A673 (cell line): ENCODE results near the gene NOP16. TPM values are rescaled to one million over a fixed set of nuclear protein-coding genes. Genes with fewer than 3 reads are reported as not detected.

Experiments
- BruUV-seq: library from RNA; stranded (reverse); fragments of 400-500 nt; replicated peaks from 2 replicates; lab custom pipeline; 2021; lab: Mats Ljungman, UMichigan
- CTCF ChIA-PET: fragments of 300-600 bp; sonication (Branson Sonifier 250); formaldehyde crosslinking; loops from one replicate; lab custom pipeline; 2022; ENCODE audit warnings: antibody characterized with exemption; lab: Charles Lee
- POLR2A ChIA-PET: fragments of 300-600 bp; sonication (Branson Sonifier 250); formaldehyde crosslinking; loops from one replicate; lab custom pipeline; 2022; ENCODE audit warnings: antibody characterized with exemption; ENCODE audit not compliant: low non-redundant PET; lab: Charles Lee
- DNase-seq: peaks from one replicate; pipeline ENCODE4 v3.0.0-alpha.2; 2015; ENCODE audit warnings: low spot score
- H3K27ac ChIP-seq: fragments of 200-600 bp; sonication (generic); 2 replicates; pipeline ENCODE4 v1.5.1; 2016; ENCODE audit warnings: mixed run types, low read depth, mild to moderate bottlenecking, mixed read lengths, antibody characterized with exemption, low read length; ENCODE audit not compliant: poor library complexity, severe bottlenecking
- H3K27me3 ChIP-seq: fragments of 200-600 bp; sonication (generic); replicated peaks from 2 replicates; pipeline ENCODE4 v1.6.1; 2017; ENCODE audit warnings: mixed run types, low read depth, mild to moderate bottlenecking, mixed read lengths, antibody characterized with exemption, low read length; ENCODE audit not compliant: insufficient read depth, poor library complexity
- H3K36me3 ChIP-seq: fragments of 200-600 bp; sonication (generic); 2 replicates; pipeline ENCODE4 v1.6.1; 2016; ENCODE audit warnings: mixed run types, mild to moderate bottlenecking, mixed read lengths, antibody characterized with exemption, low read length; ENCODE audit not compliant: insufficient read depth, poor library complexity, severe bottlenecking
- H3K4me1 ChIP-seq: fragments of 200-600 bp; sonication (generic); 2 replicates; pipeline ENCODE4 v1.6.1; 2017; ENCODE audit warnings: mixed run types, mild to moderate bottlenecking, mixed read lengths, antibody characterized with exemption, low read length; ENCODE audit not compliant: insufficient read depth, poor library complexity, severe bottlenecking
- H3K4me3 ChIP-seq: fragments of 200-600 bp; sonication (generic); 2 replicates; pipeline ENCODE4 v1.5.1; 2016; ENCODE audit warnings: low read depth, mixed run types, mild to moderate bottlenecking, mixed read lengths, low read length; ENCODE audit not compliant: poor library complexity, severe bottlenecking
- H3K9me3 ChIP-seq: fragments of 200-600 bp; sonication (generic); 2 replicates; pipeline ENCODE4 v1.6.1; 2016; ENCODE audit warnings: mixed run types, low read depth, mild to moderate bottlenecking, mixed read lengths, antibody characterized with exemption, low read length; ENCODE audit not compliant: poor library complexity, severe bottlenecking
- CTCF ChIP-seq: fragments of 300-800, 200-600 bp; sonication (generic); conservative IDR thresholded peaks from 2 replicates; pipeline ENCODE4 v1.5.1; 2017; ENCODE audit warnings: low read depth, mild to moderate bottlenecking, antibody characterized with exemption, low read length, moderate library complexity, mixed read lengths
- EZH2 ChIP-seq: fragments of 200-600 bp; sonication (generic); IDR thresholded peaks from 2 replicates; pipeline ENCODE4 v1.6.1; 2017; ENCODE audit warnings: borderline replicate concordance, low read depth, mild to moderate bottlenecking, mixed read lengths, antibody characterized with exemption, low read length; ENCODE audit not compliant: poor library complexity, severe bottlenecking
- intact Hi-C: fragments of 100-400 bp; cut with micrococcal nuclease; formaldehyde crosslinking; loops from one replicate; pipeline ENCODE4 v1.10.0; 2022; ENCODE audit not compliant: unreplicated experiment
- total RNA-seq: library from RNA; stranded (reverse); gene quantifications from 2 replicates; pipeline ENCODE4 v1.2.3, GENCODE V29; 2021

NOP16 gene
- total RNA-seq, 1 experiment from 2014 or later = 66.0 TPM

GRCh38 chr5:176384991-176385390, 3.4 kb downstream of the NOP16 start:
- H3K4me1 ChIP-seq = peaks cover 13% of the 10 kb centered on the region
- ChIA-PET POLR2A (no interaction called here), CTCF (no interaction called here)
- no TSS peak for BruUV-seq
- peaks cover 44% of the 10 kb centered on the region for H3K36me3 ChIP-seq
- no peak overlapping the region for H3K27ac ChIP-seq
- TF ChIP-seq CTCF (no peak), EZH2 (no peak)
- H3K4me3 ChIP-seq = no peak overlapping the region
- DNase-seq = no peak
- H3K27me3 ChIP-seq = no peaks in the 10 kb centered on the region
- H3K9me3 ChIP-seq = no peaks in the 10 kb centered on the region
- intact Hi-C loops = loop anchor here (5.0 kb wide), 1 partner anchor 152 kb away; the partner anchor contains the start of gene RNF44

GRCh38 chr5:176384366-176384930, 4.0 kb downstream of the NOP16 start:
- no TSS peak for BruUV-seq
- no peak for TF ChIP-seq CTCF
- no peak for TF ChIP-seq EZH2
- peaks cover 10% of the 10 kb centered on the region for H3K4me1 ChIP-seq
- ChIA-PET POLR2A (no interaction called here), CTCF (no interaction called here)
- no peaks in the 10 kb centered on the region for H3K9me3 ChIP-seq
- H3K36me3 ChIP-seq = peaks cover 44% of the 10 kb centered on the region
- intact Hi-C loops = no loop called here
- H3K4me3 ChIP-seq = no peak overlapping the region
- no peak overlapping the region for H3K27ac ChIP-seq
- DNase-seq = no peak
- no peaks in the 10 kb centered on the region for H3K27me3 ChIP-seq

GRCh38 chr5:176383961-176384360, 4.4 kb downstream of the NOP16 start:
- Histone ChIP-seq H3K9me3 (no peaks in the 10 kb centered on the region), H3K27ac (no peak overlapping the region), H3K4me1 (peaks cover 10% of the 10 kb centered on the region), H3K4me3 (no peak overlapping the region), H3K27me3 (no peaks in the 10 kb centered on the region), H3K36me3 (peaks cover 44% of the 10 kb centered on the region)
- POLR2A ChIA-PET = no interaction called here
- DNase-seq = no peak
- TF ChIP-seq EZH2 (no peak), CTCF (no peak)
- intact Hi-C loops = no loop called here
- no TSS peak for BruUV-seq
- CTCF ChIA-PET = no interaction called here
